ENCODE data around the gene NTSR1.

NTSR1 gene
- long read RNA-seq, partial matches to known transcripts: 0 of 1 reads
- long read RNA-seq, other reads (novel, unspliced or antisense): 1 of 1 reads

DNA sequence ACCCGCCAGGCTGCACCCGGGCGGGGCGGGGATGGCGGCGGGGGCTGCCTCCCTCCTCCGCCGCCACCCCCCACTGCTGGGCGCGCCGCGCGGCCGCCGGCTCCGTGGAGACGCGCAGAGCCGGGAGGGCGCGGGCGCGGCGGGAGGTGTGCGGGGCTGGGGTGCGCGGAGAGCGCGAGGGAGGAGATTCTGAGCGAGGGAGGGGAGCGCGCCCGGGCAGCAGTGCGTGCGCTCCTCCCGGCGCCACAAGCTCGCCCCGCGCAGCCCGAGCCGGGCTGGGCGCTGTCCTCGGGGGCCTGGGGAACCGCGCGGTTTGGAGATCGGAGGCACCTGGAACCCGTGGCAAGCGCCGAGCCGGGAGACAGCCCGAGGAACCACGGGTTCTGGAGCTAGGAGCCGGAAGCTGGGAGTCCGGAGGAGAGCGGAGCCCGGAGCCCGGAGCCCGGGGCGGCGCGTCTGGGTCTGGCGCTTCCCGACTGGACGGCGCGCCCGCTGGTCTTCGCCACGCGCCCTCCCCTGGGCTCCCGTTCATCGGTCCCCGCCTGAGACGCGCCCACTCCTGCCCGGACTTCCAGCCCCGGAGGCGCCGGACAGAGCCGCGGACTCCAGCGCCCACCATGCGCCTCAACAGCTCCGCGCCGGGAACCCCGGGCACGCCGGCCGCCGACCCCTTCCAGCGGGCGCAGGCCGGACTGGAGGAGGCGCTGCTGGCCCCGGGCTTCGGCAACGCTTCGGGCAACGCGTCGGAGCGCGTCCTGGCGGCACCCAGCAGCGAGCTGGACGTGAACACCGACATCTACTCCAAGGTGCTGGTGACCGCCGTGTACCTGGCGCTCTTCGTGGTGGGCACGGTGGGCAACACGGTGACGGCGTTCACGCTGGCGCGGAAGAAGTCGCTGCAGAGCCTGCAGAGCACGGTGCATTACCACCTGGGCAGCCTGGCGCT, at the start of gene NTSR1:
NTSR1 (plus strand) TSS at position 246 of the 946 bp plus-strand sequence; CDS start at position 618, 372 bp downstream.
- Histone ChIP-seq H3K27ac (replicated peaks) (no peak within 1 kb of the TSS), H3K4me3 (replicated peaks; ENCODE audit: insufficient read depth, low read length) (peak within 1 kb of the TSS; percentile 69), H3K27me3 (ENCODE audit: insufficient read depth, poor library complexity, severe bottlenecking) (no peaks in the 10 kb centered on the region)
- DNase-seq (ENCODE audit: low read depth in 1 of 2, low spot score in 1 of 2): peak in 1 of 2 experiments; percentile 57
- TF ChIP-seq GABPA (IDR thresholded peaks at IDR 0.05; ENCODE audit: low read depth) (no peak), CTCF (IDR thresholded peaks at IDR 0.05; ENCODE audit: insufficient read depth, low read length) (no peak), SPI1 (IDR thresholded peaks at IDR 0.05; ENCODE audit: borderline replicate concordance, low read depth) (no peak), POLR2AphosphoS5 (IDR thresholded peaks at IDR 0.05; ENCODE audit: low read depth) (no peak)
- TF ChIP-seq, protein P1, sequence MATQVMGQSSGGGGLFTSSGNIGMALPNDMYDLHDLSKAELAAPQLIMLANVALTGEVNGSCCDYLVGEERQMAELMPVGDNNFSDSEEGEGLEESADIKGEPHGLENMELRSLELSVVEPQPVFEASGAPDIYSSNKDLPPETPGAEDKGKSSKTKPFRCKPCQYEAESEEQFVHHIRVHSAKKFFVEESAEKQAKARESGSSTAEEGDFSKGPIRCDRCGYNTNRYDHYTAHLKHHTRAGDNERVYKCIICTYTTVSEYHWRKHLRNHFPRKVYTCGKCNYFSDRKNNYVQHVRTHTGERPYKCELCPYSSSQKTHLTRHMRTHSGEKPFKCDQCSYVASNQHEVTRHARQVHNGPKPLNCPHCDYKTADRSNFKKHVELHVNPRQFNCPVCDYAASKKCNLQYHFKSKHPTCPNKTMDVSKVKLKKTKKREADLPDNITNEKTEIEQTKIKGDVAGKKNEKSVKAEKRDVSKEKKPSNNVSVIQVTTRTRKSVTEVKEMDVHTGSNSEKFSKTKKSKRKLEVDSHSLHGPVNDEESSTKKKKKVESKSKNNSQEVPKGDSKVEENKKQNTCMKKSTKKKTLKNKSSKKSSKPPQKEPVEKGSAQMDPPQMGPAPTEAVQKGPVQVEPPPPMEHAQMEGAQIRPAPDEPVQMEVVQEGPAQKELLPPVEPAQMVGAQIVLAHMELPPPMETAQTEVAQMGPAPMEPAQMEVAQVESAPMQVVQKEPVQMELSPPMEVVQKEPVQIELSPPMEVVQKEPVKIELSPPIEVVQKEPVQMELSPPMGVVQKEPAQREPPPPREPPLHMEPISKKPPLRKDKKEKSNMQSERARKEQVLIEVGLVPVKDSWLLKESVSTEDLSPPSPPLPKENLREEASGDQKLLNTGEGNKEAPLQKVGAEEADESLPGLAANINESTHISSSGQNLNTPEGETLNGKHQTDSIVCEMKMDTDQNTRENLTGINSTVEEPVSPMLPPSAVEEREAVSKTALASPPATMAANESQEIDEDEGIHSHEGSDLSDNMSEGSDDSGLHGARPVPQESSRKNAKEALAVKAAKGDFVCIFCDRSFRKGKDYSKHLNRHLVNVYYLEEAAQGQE (IDR thresholded peaks at IDR 0.05; ENCODE audit: insufficient replicate concordance, low read depth): no peak

- Histone ChIP-seq H3K4me3 (replicated peaks; ENCODE audit: insufficient read depth, low read length) (no peak overlapping the region), H3K27ac (replicated peaks) (no peak overlapping the region), H3K27me3 (ENCODE audit: insufficient read depth, poor library complexity, severe bottlenecking) (no peaks in the 10 kb centered on the region)
- DNase-seq (ENCODE audit: low read depth in 1 of 2, low spot score in 1 of 2): no peak
- TF ChIP-seq, protein P1 (IDR thresholded peaks at IDR 0.05; ENCODE audit: insufficient replicate concordance, low read depth): no peak
- no peak for TF ChIP-seq CTCF (IDR thresholded peaks at IDR 0.05; ENCODE audit: insufficient read depth, low read length)
- TF ChIP-seq SPI1 (IDR thresholded peaks at IDR 0.05; ENCODE audit: borderline replicate concordance, low read depth): no peak
- no peak for TF ChIP-seq POLR2AphosphoS5 (IDR thresholded peaks at IDR 0.05; ENCODE audit: low read depth)
- TF ChIP-seq GABPA (IDR thresholded peaks at IDR 0.05; ENCODE audit: low read depth): no peak
Observed at GRCh38 chr20:62659488-62660239, 49.0 kb upstream of the NTSR1 start.

- Histone ChIP-seq H3K4me3 (replicated peaks; ENCODE audit: insufficient read depth, low read length) (no peak overlapping the region), H3K27ac (replicated peaks) (no peak overlapping the region), H3K27me3 (ENCODE audit: insufficient read depth, poor library complexity, severe bottlenecking) (no peaks in the 10 kb centered on the region)
- DNase-seq (ENCODE audit: low read depth in 1 of 2, low spot score in 1 of 2): no peak
- TF ChIP-seq CTCF (IDR thresholded peaks at IDR 0.05; ENCODE audit: insufficient read depth, low read length): no peak
Observed at GRCh38 chr20:62660240-62660615, 48.4 kb upstream of the NTSR1 start.
